ENCODE measurements around the gene MPO. TPM values are rescaled to one million over a fixed set of nuclear protein-coding genes. Genes with fewer than 3 reads are reported as not detected.

MPO gene
- total and polyA plus RNA-seq, 12 donors: 0.13 to 1.4 (median 0.36) TPM; not detected in 3

DNA sequence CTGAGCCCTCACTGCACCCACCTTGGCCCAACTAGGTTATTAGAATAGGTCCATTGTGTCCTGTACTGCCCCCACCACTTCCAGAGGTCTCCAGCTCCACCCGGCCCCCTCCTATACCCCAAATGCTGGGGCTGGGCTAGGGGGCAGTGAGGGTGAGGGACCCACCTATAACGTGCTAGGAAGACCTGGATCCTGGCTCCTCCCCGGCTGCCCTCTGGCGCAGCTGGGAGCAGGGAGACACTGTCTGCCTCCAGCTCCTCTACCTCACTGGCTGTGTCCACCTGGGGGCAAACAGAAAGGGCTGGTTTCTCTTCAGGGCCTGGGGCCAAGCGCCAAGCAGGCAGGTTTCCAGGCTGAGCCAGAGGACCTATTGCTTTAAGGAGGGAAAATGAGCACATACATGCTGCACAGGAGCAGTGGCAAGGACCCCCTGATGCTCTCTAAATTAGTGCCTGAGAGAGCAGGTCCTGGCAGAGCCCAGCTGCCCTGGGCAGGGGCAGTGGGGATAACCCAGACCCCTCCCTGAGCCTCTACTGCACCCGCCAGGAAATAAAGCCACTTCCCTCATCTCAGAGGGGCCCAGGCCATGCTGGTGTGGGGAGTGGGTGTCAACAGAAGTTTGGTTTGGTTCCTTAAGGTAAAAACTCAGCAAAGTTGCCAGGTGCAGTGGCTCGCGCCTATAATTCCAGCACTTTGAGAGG is 35.7 kb upstream of the MPO start:
- WGBS, 4 donors: 84 to 91% (median 89%) methylated on average over 5 to 8 of the region's 8 CpGs
- Histone ChIP-seq H3K27ac (no peak overlapping the region), H3K4me1 (replicated peaks in 1 of 2) (no peaks in the 10 kb centered on the region), H3K4me3 (no peak overlapping the region), H3K9me3 (replicated peaks in 1 of 3) (no peaks in the 10 kb centered on the region), H3K27me3 (no peaks in the 10 kb centered on the region), H3K36me3 (replicated peaks in 1 of 2) (no peaks in the 10 kb centered on the region)
- intact Hi-C loops (cut with DNase I): loop anchor here in 1 of 2 donors (5.0 kb wide), 1 partner anchor 131 kb away; no protein-coding TSS in a partner anchor
- DNase-seq: peak in 4 of 7 donors; percentile 7 to 37 (median 16)
- no peak for TF ChIP-seq POLR2A (IDR thresholded peaks at IDR 0.05)
- TF ChIP-seq, protein P1, sequence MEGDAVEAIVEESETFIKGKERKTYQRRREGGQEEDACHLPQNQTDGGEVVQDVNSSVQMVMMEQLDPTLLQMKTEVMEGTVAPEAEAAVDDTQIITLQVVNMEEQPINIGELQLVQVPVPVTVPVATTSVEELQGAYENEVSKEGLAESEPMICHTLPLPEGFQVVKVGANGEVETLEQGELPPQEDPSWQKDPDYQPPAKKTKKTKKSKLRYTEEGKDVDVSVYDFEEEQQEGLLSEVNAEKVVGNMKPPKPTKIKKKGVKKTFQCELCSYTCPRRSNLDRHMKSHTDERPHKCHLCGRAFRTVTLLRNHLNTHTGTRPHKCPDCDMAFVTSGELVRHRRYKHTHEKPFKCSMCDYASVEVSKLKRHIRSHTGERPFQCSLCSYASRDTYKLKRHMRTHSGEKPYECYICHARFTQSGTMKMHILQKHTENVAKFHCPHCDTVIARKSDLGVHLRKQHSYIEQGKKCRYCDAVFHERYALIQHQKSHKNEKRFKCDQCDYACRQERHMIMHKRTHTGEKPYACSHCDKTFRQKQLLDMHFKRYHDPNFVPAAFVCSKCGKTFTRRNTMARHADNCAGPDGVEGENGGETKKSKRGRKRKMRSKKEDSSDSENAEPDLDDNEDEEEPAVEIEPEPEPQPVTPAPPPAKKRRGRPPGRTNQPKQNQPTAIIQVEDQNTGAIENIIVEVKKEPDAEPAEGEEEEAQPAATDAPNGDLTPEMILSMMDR (IDR thresholded peaks at IDR 0.05): no peak

DNA sequence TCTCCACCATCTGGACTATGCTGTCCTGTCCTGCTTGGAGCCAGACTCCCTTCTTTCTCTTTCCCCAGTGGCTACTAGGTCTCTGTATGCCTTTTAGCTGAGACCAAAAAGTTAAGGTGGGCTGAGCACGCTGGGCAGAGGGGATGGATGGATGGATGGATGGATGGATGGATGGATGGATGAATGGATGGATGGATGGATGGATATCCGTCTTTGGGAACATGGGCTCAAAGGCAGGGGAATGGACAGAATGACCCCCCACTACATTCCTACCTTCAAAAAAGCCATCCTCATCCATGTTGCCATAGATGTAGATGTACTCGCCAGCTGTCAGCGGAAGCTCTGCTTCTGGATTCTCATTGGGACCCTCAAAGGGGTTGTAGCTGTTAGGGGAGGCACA is 35.0 kb upstream of the MPO start:
- 91 to 96% (median 95%) methylated on average over 2 to 4 of the region's 4 CpGs for WGBS, 4 donors
- intact Hi-C loops (cut with DNase I): loop anchor here (2.0 to 5.0 kb wide), 2 partner anchors 131 to 132 kb away; no protein-coding TSS in a partner anchor
- DNase-seq: peak in 1 of 7 donors; percentile 4

DNA sequence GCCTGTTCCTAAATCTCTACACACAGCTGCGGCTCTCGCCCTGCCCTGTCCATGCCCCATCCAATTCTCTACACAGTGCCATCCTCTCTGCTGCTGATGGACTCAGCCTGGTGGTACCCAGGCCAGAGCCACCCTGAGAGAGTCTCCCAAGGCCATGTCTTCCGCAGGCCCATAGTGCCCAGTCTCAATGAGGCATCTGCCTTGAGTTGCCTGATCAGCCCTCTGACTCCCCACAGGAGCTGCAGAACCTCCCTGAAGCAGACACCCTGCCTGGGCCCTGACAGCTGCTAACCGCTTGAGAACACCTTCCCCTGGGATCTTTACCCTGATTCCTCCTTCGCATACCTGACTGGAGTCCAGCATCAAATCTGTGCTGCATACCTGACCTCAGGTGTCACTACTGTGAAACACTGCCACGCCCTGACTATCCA is 34.6 kb upstream of the MPO start:
- H3K27ac ChIP-seq: no peak overlapping the region
- H3K36me3 ChIP-seq (replicated peaks in 1 of 2): no peaks in the 10 kb centered on the region
- TF ChIP-seq POLR2A (IDR thresholded peaks at IDR 0.05): no peak
- TF ChIP-seq, protein P1 (IDR thresholded peaks at IDR 0.05): no peak
- H3K27me3 ChIP-seq: no peaks in the 10 kb centered on the region
- intact Hi-C loops (cut with DNase I): loop anchor here (2.0 to 5.0 kb wide), 2 partner anchors 132 kb away; no protein-coding TSS in a partner anchor
- no peaks in the 10 kb centered on the region for H3K9me3 ChIP-seq (replicated peaks in 1 of 3)
- DNase-seq: peak in 2 of 7 donors; percentile 8 to 42
- H3K4me3 ChIP-seq: no peak overlapping the region
- 87 to 96% (median 95%) methylated on average over 6 of the region's 6 CpGs for WGBS, 4 donors
- H3K4me1 ChIP-seq (replicated peaks in 1 of 2): no peaks in the 10 kb centered on the region

More for the DNA sequence above, 35.0 kb upstream of the MPO start:
- Histone ChIP-seq H3K27ac (no peak overlapping the region), H3K36me3 (replicated peaks in 1 of 2) (no peaks in the 10 kb centered on the region), H3K4me1 (replicated peaks in 1 of 2) (no peaks in the 10 kb centered on the region), H3K9me3 (replicated peaks in 1 of 3) (no peaks in the 10 kb centered on the region), H3K4me3 (no peak overlapping the region), H3K27me3 (no peaks in the 10 kb centered on the region)
- TF ChIP-seq, protein P1 (IDR thresholded peaks at IDR 0.05): no peak
- no peak for TF ChIP-seq POLR2A (IDR thresholded peaks at IDR 0.05)

DNA sequence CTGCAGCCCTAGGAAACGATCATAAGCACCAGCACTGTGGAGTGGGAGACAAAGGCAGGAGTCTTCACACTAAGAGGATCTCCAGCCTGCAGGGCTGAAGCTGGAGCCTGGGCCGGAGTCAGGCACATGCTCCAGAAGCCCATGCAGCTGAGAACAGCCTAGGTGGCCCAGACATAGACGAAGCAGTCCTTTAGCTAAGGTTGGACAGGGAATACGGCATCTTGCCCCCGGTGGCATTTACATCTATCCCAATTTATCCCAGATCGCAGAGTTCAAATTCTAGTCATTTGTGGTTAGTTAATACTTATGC is 33.9 kb upstream of the MPO start:
- Histone ChIP-seq H3K4me3 (no peak overlapping the region), H3K4me1 (replicated peaks in 1 of 2) (no peaks in the 10 kb centered on the region), H3K36me3 (replicated peaks in 1 of 2) (no peaks in the 10 kb centered on the region), H3K27me3 (no peaks in the 10 kb centered on the region), H3K9me3 (replicated peaks in 1 of 3) (no peaks in the 10 kb centered on the region), H3K27ac (no peak overlapping the region)
- intact Hi-C loops (cut with DNase I): loop anchor here (2.0 to 5.0 kb wide), 2 partner anchors 132 to 133 kb away; no protein-coding TSS in a partner anchor
- WGBS, 4 donors: 88 to 93% (median 92%) methylated on average over 5 to 6 of the region's 6 CpGs
- TF ChIP-seq, protein P1 (IDR thresholded peaks at IDR 0.05): no peak
- TF ChIP-seq POLR2A (IDR thresholded peaks at IDR 0.05): no peak
- DNase-seq: peak in 2 of 7 donors; percentile 3 to 40
